ENCODE measurements around the gene CABP4. TPM values are rescaled to one million over a fixed set of nuclear protein-coding genes. Genes with fewer than 3 reads are reported as not detected.
"Not testable (repeated sequence)": the region's sequence is repeated elsewhere in the genome, so short reads cannot be mapped to it uniquely, and the experiment has no call there.

Gene CABP4
- total RNA-seq, 1 donor from 2014 or later, result 0.17 TPM

GRCh38 chr11:67482275-67482826, 27.2 kb downstream of the CABP4 start:
- TF ChIP-seq, protein P1, sequence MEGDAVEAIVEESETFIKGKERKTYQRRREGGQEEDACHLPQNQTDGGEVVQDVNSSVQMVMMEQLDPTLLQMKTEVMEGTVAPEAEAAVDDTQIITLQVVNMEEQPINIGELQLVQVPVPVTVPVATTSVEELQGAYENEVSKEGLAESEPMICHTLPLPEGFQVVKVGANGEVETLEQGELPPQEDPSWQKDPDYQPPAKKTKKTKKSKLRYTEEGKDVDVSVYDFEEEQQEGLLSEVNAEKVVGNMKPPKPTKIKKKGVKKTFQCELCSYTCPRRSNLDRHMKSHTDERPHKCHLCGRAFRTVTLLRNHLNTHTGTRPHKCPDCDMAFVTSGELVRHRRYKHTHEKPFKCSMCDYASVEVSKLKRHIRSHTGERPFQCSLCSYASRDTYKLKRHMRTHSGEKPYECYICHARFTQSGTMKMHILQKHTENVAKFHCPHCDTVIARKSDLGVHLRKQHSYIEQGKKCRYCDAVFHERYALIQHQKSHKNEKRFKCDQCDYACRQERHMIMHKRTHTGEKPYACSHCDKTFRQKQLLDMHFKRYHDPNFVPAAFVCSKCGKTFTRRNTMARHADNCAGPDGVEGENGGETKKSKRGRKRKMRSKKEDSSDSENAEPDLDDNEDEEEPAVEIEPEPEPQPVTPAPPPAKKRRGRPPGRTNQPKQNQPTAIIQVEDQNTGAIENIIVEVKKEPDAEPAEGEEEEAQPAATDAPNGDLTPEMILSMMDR (IDR thresholded peaks at IDR 0.05; ENCODE audit: insufficient read depth, low read length, poor library complexity, severe bottlenecking), result no peak
- no peaks in the 10 kb centered on the region for H3K36me3 ChIP-seq (ENCODE audit: control insufficient read depth, insufficient read depth, low read length)
- peak overlapping the region; percentile 59 for H3K4me3 ChIP-seq (ENCODE audit: low read depth, low read length)
- DNase-seq (ENCODE audit: low read depth), result no peak
- no peaks in the 10 kb centered on the region for H3K27me3 ChIP-seq (ENCODE audit: control insufficient read depth, insufficient read depth, low read length)

DNA sequence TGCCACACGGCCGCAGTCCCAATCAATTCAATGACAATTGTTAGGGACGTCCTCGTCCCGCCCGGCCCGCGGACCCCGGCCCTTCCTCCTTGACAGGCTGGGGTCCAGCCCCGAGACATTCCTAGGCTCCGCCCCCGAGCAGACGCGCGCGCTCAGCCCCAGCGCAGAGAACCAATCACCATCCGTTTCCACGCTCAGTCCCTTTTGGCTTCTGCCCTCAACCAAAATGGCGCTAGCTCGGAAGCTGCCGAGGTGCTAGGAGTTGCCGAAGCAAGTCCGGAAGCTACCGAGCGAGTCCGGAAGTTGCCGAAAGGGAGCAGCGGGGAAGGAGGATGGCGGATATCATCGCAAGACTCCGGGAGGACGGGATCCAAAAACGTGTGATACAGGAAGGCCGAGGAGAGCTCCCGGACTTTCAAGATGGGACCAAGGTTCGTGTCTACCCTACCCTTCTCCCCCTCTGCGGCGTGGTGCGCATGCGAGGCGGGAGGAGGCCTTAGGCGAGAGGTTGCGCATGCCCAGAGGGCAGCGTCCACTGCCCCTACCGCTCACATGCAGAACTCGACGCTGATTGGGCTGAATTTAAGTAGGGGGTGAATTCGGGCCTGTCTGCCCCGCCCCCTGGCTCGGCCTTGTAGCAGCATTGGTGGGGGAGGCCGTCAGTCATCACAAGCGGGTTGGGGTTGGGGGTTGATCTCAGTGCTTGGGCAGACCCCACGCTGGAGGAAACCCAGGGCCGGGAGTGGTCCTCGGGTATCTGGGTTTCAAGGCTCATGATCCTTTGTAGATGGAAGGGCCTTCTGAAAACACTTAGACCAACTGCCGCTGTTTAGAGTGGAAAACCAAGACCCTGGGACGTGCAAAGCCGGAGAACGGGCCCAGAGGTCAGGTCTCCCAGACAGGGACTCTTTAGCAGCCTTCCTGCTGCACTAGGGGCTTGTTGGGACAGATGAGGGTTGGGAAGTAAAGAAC, 28.0 kb downstream of the CABP4 start, which contains the start of gene AIP:
Gene AIP, plus strand, starts transcription at position 200 of the 972 bp plus-strand sequence. Its CDS starts 133 bp downstream, at position 333.
- TF ChIP-seq, protein P1 (IDR thresholded peaks at IDR 0.05; ENCODE audit: insufficient read depth, low read length, poor library complexity, severe bottlenecking), result no peak
- DNase-seq (ENCODE audit: low read depth), result peak; percentile 83
- Histone ChIP-seq H3K4me3 (ENCODE audit: low read depth, low read length) (peak within 1 kb of the TSS; percentile 59), H3K36me3 (ENCODE audit: control insufficient read depth, insufficient read depth, low read length) (no peaks in the 10 kb centered on the region), H3K27me3 (ENCODE audit: control insufficient read depth, insufficient read depth, low read length) (no peaks in the 10 kb centered on the region)

DNA sequence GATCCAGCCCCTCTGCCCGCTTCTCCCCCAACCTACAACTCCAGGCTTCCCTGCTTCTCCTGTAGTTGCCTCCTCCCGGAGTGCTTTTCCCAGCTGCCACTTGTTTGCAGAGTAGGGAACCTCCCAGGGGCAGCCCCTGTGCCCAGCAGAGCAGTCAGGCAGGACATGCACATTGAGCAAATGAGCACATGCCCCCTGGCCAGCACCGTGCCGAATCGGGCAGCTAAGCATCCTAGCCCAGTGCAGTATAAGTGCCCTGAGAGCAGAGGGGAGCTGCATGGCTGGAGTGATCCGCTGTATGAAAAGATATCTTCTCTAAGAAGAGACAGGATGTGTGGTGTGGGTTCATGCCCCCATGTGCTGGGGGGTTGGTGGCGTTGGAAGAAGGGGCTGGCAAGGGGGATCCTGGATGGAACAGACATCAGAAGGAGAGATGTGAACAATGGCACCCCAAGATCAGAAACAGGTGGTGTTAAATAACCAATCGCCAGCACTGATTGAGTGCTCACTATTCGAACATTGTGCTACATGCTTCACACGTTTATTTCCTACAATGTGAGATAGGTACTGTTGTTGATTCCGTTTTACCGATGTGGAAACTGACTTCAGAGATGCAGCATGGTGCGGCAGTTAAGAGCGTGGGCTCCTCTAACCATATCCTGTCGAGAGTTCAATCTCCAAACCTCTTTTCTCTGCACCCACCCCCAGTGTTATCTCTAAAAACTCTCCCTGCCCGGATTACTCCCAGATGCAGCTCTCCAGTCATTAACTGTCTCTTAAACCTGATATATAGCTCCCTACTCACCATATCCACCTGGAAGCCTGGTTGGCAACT, 28.9 kb downstream of the CABP4 start:
- no peaks in the 10 kb centered on the region for H3K27me3 ChIP-seq (ENCODE audit: control insufficient read depth, insufficient read depth, low read length)
- H3K4me3 ChIP-seq (ENCODE audit: low read depth, low read length), result no peak overlapping the region
- DNase-seq (ENCODE audit: low read depth), result no peak
- H3K36me3 ChIP-seq (ENCODE audit: control insufficient read depth, insufficient read depth, low read length), result no peaks in the 10 kb centered on the region
- TF ChIP-seq, protein P1 (IDR thresholded peaks at IDR 0.05; ENCODE audit: insufficient read depth, low read length, poor library complexity, severe bottlenecking), result no peak

GRCh38 chr11:67484847-67485311, 29.7 kb downstream of the CABP4 start:
- Histone ChIP-seq H3K36me3 (ENCODE audit: control insufficient read depth, insufficient read depth, low read length) (peaks cover under 1% of the 10 kb centered on the region), H3K4me3 (ENCODE audit: low read depth, low read length) (no peak overlapping the region), H3K27me3 (ENCODE audit: control insufficient read depth, insufficient read depth, low read length) (no peaks in the 10 kb centered on the region)
- TF ChIP-seq, protein P1 (IDR thresholded peaks at IDR 0.05; ENCODE audit: insufficient read depth, low read length, poor library complexity, severe bottlenecking), result no peak
- DNase-seq (ENCODE audit: low read depth), result no peak

- DNase-seq (ENCODE audit: low read depth); H3K4me3 ChIP-seq (ENCODE audit: low read depth, low read length); H3K27me3 ChIP-seq (ENCODE audit: control insufficient read depth, insufficient read depth, low read length); H3K36me3 ChIP-seq (ENCODE audit: control insufficient read depth, insufficient read depth, low read length): not testable (repeated sequence)
Measured at GRCh38 chr11:67485873-67486361, 30.8 kb downstream of the CABP4 start.

Data from kidney epithelial cell (primary cell).